H9 (cell line): ENCODE measurements around the gene SERPINE2. TPM values are rescaled to one million over a fixed set of nuclear protein-coding genes. Genes with fewer than 3 reads are reported as not detected.

Source experiments
- DNase-seq: peaks from one replicate; pipeline ENCODE4 v3.0.0-alpha.2; 2017
- H2AFZ ChIP-seq: one replicate; pipeline ENCODE4 v1.6.1; 2013; ENCODE audit warnings: mild to moderate bottlenecking, low read length, control low read depth, moderate library complexity
- H2AK5ac ChIP-seq: 2 replicates; pipeline ENCODE4 v1.6.1; 2013; ENCODE audit warnings: low read length, control low read depth, mixed read lengths; ENCODE audit not compliant: insufficient read length
- H2BK120ac ChIP-seq: one replicate; pipeline ENCODE4 v1.6.1; 2013; ENCODE audit warnings: low read depth, mild to moderate bottlenecking, low read length, control low read depth, inconsistent platforms; ENCODE audit not compliant: poor library complexity, severe bottlenecking
- H2BK12ac ChIP-seq: 2 replicates; pipeline ENCODE4 v1.6.1; 2013; ENCODE audit warnings: low read length, control low read depth, mixed read lengths, low read depth; ENCODE audit not compliant: insufficient read length
- H2BK15ac ChIP-seq: 2 replicates; pipeline ENCODE4 v1.6.1; 2013; ENCODE audit warnings: low read depth, low read length, control low read depth
- H2BK20ac ChIP-seq: one replicate; pipeline ENCODE4 v1.6.1; 2013; ENCODE audit warnings: low read depth, mild to moderate bottlenecking, low read length, control low read depth, inconsistent platforms; ENCODE audit not compliant: poor library complexity, severe bottlenecking
- H2BK5ac ChIP-seq: 2 replicates; pipeline ENCODE4 v1.6.1; 2013; ENCODE audit warnings: low read length, control low read depth, mixed read lengths; ENCODE audit not compliant: insufficient read length
- H3K14ac ChIP-seq: 2 replicates; pipeline ENCODE4 v1.6.1; 2013; ENCODE audit warnings: low read length, control low read depth; ENCODE audit not compliant: insufficient read depth
- H3K18ac ChIP-seq: 2 replicates; pipeline ENCODE4 v1.6.1; 2013; ENCODE audit warnings: low read depth, mild to moderate bottlenecking, mixed read lengths, low read length, control low read depth; ENCODE audit not compliant: insufficient read length
- H3K23ac ChIP-seq: 2 replicates; pipeline ENCODE4 v1.6.1; 2013; ENCODE audit warnings: low read length, control low read depth, mixed read lengths, low read depth; ENCODE audit not compliant: insufficient read length
- H3K23me2 ChIP-seq: 2 replicates; pipeline ENCODE4 v1.6.1; 2013; ENCODE audit warnings: low read depth, mild to moderate bottlenecking, mixed read lengths, low read length, control low read depth; ENCODE audit not compliant: insufficient read length, poor library complexity, severe bottlenecking
- H3K27ac ChIP-seq: 2 replicates; pipeline ENCODE4 v1.5.1; 2013; ENCODE audit warnings: low read length, control low read depth, mixed read lengths, low read depth; ENCODE audit not compliant: insufficient read length
- H3K27me3 ChIP-seq: 2 replicates; pipeline ENCODE4 v1.6.1; 2013; ENCODE audit warnings: low read length, control low read depth, inconsistent platforms; ENCODE audit not compliant: insufficient read depth
- H3K4ac ChIP-seq: 2 replicates; pipeline ENCODE4 v1.6.1; 2013; ENCODE audit warnings: low read depth, mild to moderate bottlenecking, control low read depth, inconsistent platforms, low read length, moderate library complexity
- H3K4me1 ChIP-seq: 2 replicates; pipeline ENCODE4 v1.6.1; 2013; ENCODE audit warnings: low read length, control low read depth, inconsistent platforms; ENCODE audit not compliant: insufficient read depth
- H3K4me2 ChIP-seq: 2 replicates; pipeline ENCODE4 v1.6.1; 2013; ENCODE audit warnings: low read length, control low read depth, mixed read lengths; ENCODE audit not compliant: insufficient read length, insufficient read depth
- H3K56ac ChIP-seq: 2 replicates; pipeline ENCODE4 v1.6.1; 2013; ENCODE audit warnings: low read depth, mild to moderate bottlenecking, mixed read lengths, low read length, control low read depth; ENCODE audit not compliant: insufficient read length
- H3K79me1 ChIP-seq: 2 replicates; pipeline ENCODE4 v1.6.1; 2013; ENCODE audit warnings: low read depth, mild to moderate bottlenecking, moderate library complexity, low read length, control low read depth, inconsistent platforms; ENCODE audit not compliant: insufficient read depth, poor library complexity, severe bottlenecking
- H3K79me2 ChIP-seq: 2 replicates; pipeline ENCODE4 v1.6.1; 2013; ENCODE audit warnings: low read length, control low read depth, inconsistent platforms; ENCODE audit not compliant: insufficient read depth
- H3K9ac ChIP-seq: 2 replicates; pipeline ENCODE4 v1.6.1; 2013; ENCODE audit warnings: low read length, control low read depth, mixed read lengths; ENCODE audit not compliant: insufficient read length; ENCODE audit errors: extremely low read depth
- H3K9me3 ChIP-seq: one replicate; pipeline ENCODE4 v1.6.1; 2013; ENCODE audit warnings: low read depth, low read length, inconsistent platforms; ENCODE audit not compliant: control insufficient read depth
- H3T11ph ChIP-seq: one replicate; pipeline ENCODE4 v1.6.1; 2013; ENCODE audit warnings: mild to moderate bottlenecking, low read length, control low read depth, inconsistent platforms
- H4K20me1 ChIP-seq: one replicate; pipeline ENCODE4 v1.6.1; 2013; ENCODE audit not compliant: control insufficient read depth, insufficient read length, insufficient read depth
- H4K5ac ChIP-seq: 2 replicates; pipeline ENCODE4 v1.6.1; 2013; ENCODE audit warnings: low read depth, mild to moderate bottlenecking, mixed read lengths, low read length, control low read depth; ENCODE audit not compliant: insufficient read length
- H4K8ac ChIP-seq: replicated peaks from 2 replicates; pipeline ENCODE4 v1.6.1; 2013; ENCODE audit warnings: low read length, control low read depth, mixed read lengths, low read depth; ENCODE audit not compliant: insufficient read length
- H4K91ac ChIP-seq: 2 replicates; pipeline ENCODE4 v1.6.1; 2013; ENCODE audit warnings: low read depth, mild to moderate bottlenecking, moderate library complexity, mixed read lengths, low read length, control low read depth; ENCODE audit not compliant: insufficient read length
- H3K27ac Mint-ChIP-seq, 3 experiments: 2 replicates in 2 of 3; 3 replicates in 1 of 3; pipeline ENCODE4 v1.8.0; 2020 to 2021; ENCODE audit warnings: mixed read lengths in 3 of 3, mild to moderate bottlenecking in 1 of 3, moderate library complexity in 1 of 3
- H3K27me3 Mint-ChIP-seq: 2 replicates; pipeline ENCODE4 v1.8.0; 2021; ENCODE audit warnings: low read depth, mild to moderate bottlenecking, moderate library complexity, mixed read lengths
- H3K36me3 Mint-ChIP-seq, 3 experiments: 2 replicates in 2 of 3; 3 replicates in 1 of 3; pipeline ENCODE4 v1.8.0; 2020 to 2021; ENCODE audit warnings: low read depth in 3 of 3, mixed read lengths in 3 of 3; ENCODE audit not compliant: insufficient read depth in 1 of 3
- H3K4me1 Mint-ChIP-seq, 2 experiments: 2 replicates each; pipeline ENCODE4 v1.8.0; 2020; ENCODE audit warnings: mixed read lengths in 2 of 2
- H3K4me3 Mint-ChIP-seq, 2 experiments: 2 replicates in 1 of 2; 3 replicates in 1 of 2; pipeline ENCODE4 v1.8.0; 2020 to 2021; ENCODE audit warnings: mild to moderate bottlenecking in 2 of 2, mixed read lengths in 2 of 2, moderate library complexity in 1 of 2
- H3K9me3 Mint-ChIP-seq, 2 experiments: 2 replicates in 1 of 2; 3 replicates in 1 of 2; pipeline ENCODE4 v1.8.0; 2020; ENCODE audit warnings: mild to moderate bottlenecking in 2 of 2, mixed read lengths in 2 of 2, moderate library complexity in 1 of 2
- WGBS: extraction: QIAGEN DNeasy Blood & Tissue Kit; methylation state at CpG from one replicate; pipeline ENCODE4 v1.1.7; 2013; ENCODE audit warnings: missing lambda C conversion rate, low lambda C conversion rate, mixed read lengths; ENCODE audit not compliant: insufficient read length; ENCODE audit errors: extremely low coverage; 5-methylcytosine and 5-hydroxymethylcytosine counted together
- total RNA-seq: library from RNA; stranded (reverse); gene quantifications from 2 replicates; pipeline ENCODE4 v1.2.1, GENCODE V29; 2021
- TF ChIP-seq, protein P1 (sequence below): fragments of 200-600 bp; sonication (generic); conservative IDR thresholded peaks from 3 replicates; pipeline ENCODE4 v1.8.0; 2021; ENCODE audit warnings: antibody characterized with exemption, mild to moderate bottlenecking

The SERPINE2 gene
- total RNA-seq, 1 experiment from 2014 or later: 40.0 TPM

GRCh38 chr2:224032283-224032682, 6.8 kb downstream of the SERPINE2 start:
- Histone ChIP-seq H3K4me2 (no peak overlapping the region), H2BK12ac (no peak overlapping the region)
- WGBS: no CpG with 5 or more reads among the region's 4 CpGs

More at GRCh38 chr2:224032283-224032682, 6.8 kb downstream of the SERPINE2 start:
- H3K4me1 ChIP-seq: peaks cover 10% of the 10 kb centered on the region; the same call in 1 of the 2 replicates
- H2BK5ac ChIP-seq: no peak overlapping the region
- H4K8ac ChIP-seq: no peak overlapping the region
- Mint-ChIP-seq H3K9me3 (no peaks in the 10 kb centered on the region), H3K36me3 (peaks cover 4 to 11% (median 5%) of the 10 kb centered on the region in 3 experiments; a peak in 5 of 7 replicates), H3K27me3 (peaks cover 36% of the 10 kb centered on the region), H3K4me1 (peaks cover 43 to 48% of the 10 kb centered on the region in 2 experiments), H3K4me3 (no peak overlapping the region), H3K27ac (no peak overlapping the region)
- H2AFZ ChIP-seq: no peak overlapping the region
- no peak overlapping the region for H3K27ac ChIP-seq
- no peak overlapping the region for H4K5ac ChIP-seq
- H3K79me2 ChIP-seq: no peaks in the 10 kb centered on the region; the same call in 1 of the 2 replicates
- H3K9me3 ChIP-seq: no peaks in the 10 kb centered on the region
- no peak overlapping the region for H3T11ph ChIP-seq
- H2BK120ac ChIP-seq: no peak overlapping the region
- no peak overlapping the region for H3K18ac ChIP-seq
- H3K56ac ChIP-seq: no peak overlapping the region
- TF ChIP-seq, protein P1, sequence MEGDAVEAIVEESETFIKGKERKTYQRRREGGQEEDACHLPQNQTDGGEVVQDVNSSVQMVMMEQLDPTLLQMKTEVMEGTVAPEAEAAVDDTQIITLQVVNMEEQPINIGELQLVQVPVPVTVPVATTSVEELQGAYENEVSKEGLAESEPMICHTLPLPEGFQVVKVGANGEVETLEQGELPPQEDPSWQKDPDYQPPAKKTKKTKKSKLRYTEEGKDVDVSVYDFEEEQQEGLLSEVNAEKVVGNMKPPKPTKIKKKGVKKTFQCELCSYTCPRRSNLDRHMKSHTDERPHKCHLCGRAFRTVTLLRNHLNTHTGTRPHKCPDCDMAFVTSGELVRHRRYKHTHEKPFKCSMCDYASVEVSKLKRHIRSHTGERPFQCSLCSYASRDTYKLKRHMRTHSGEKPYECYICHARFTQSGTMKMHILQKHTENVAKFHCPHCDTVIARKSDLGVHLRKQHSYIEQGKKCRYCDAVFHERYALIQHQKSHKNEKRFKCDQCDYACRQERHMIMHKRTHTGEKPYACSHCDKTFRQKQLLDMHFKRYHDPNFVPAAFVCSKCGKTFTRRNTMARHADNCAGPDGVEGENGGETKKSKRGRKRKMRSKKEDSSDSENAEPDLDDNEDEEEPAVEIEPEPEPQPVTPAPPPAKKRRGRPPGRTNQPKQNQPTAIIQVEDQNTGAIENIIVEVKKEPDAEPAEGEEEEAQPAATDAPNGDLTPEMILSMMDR: no peak
- no peak overlapping the region for H2BK20ac ChIP-seq
- no peak overlapping the region for H3K14ac ChIP-seq
- H3K23me2 ChIP-seq: no peaks in the 10 kb centered on the region
- H4K91ac ChIP-seq: no peak overlapping the region
- H3K23ac ChIP-seq: no peak overlapping the region
- H2AK5ac ChIP-seq: no peak overlapping the region
- no peak overlapping the region for H3K4ac ChIP-seq
- no peak for DNase-seq
- no peak overlapping the region for H3K9ac ChIP-seq
- no peaks in the 10 kb centered on the region for H3K79me1 ChIP-seq
- H2BK15ac ChIP-seq: no peak overlapping the region
- H4K20me1 ChIP-seq: no peaks in the 10 kb centered on the region
- H3K27me3 ChIP-seq: no peaks in the 10 kb centered on the region
